ENCODE measurements around the gene ASXL1. TPM values are rescaled to one million over a fixed set of nuclear protein-coding genes. Genes with fewer than 3 reads are reported as not detected.
"Not testable (repeated sequence)": the region's sequence is repeated elsewhere in the genome, so short reads cannot be mapped to it uniquely, and the experiment has no call there.

ASXL1 gene
- polyA plus RNA-seq, 1 donor (not counting 4 experiments of a cell fraction or from before 2014, with no cell fraction given), result 20.0 TPM

- no peak overlapping the region for H3K4me2 ChIP-seq (ENCODE audit: control insufficient read depth, extremely low read depth, insufficient read depth, low read depth, low read length)
- dilution Hi-C loops (cut with MboI; ENCODE audit: extremely low pct_ligation_motif_present, low sequenced_read_pairs), result no loop called here
These were observed 24.2 kb downstream of the ASXL1 start for GRCh38 chr20:32382102-32382950.

GRCh38 chr20:32383441-32383840 is 25.3 kb downstream of the ASXL1 start:
- peaks cover 15% of the 10 kb centered on the region for H3K79me2 ChIP-seq (ENCODE audit: control insufficient read depth, insufficient read depth, low read length)
- H3K9ac ChIP-seq (ENCODE audit: control insufficient read depth, extremely low read depth, insufficient read depth, low read length); H3K36me3 ChIP-seq (ENCODE audit: control insufficient read depth in 2 of 2, extremely low read depth in 1 of 2, insufficient read depth in 2 of 2, low read length in 2 of 2); H2AFZ ChIP-seq (ENCODE audit: control insufficient read depth, low read length); H3K4me1 ChIP-seq (ENCODE audit: control insufficient read depth, extremely low read depth, insufficient read depth, low read length); H3K27ac ChIP-seq (ENCODE audit: control insufficient read depth, insufficient read depth, low read length); H3K9me3 ChIP-seq (ENCODE audit: control insufficient read depth, low read depth, low read length); H4K20me1 ChIP-seq (ENCODE audit: control insufficient read depth, extremely low read depth, insufficient read depth, low read length); H3K9me1 ChIP-seq (ENCODE audit: control insufficient read depth, extremely low read depth, insufficient read depth, low read length); H3K27me3 ChIP-seq (ENCODE audit: control insufficient read depth, extremely low read depth, insufficient read depth, low read length); H3K4me3 ChIP-seq (ENCODE audit: control insufficient read depth in 2 of 3, extremely low read depth in 1 of 3, insufficient read depth in 2 of 3, low read depth in 1 of 3, low read length in 3 of 3); FAIRE-seq; H3K4me2 ChIP-seq (ENCODE audit: control insufficient read depth, extremely low read depth, insufficient read depth, low read depth, low read length); DNase-seq (ENCODE audit: low read depth, low spot score); dilution Hi-C loops (cut with MboI; ENCODE audit: extremely low pct_ligation_motif_present, low sequenced_read_pairs): not testable (repeated sequence)

More at GRCh38 chr20:32382102-32382950, 24.2 kb downstream of the ASXL1 start:
- Histone ChIP-seq H3K36me3 (ENCODE audit: control insufficient read depth in 2 of 2, extremely low read depth in 1 of 2, insufficient read depth in 2 of 2, low read length in 2 of 2) (peaks cover 0 to 1% of the 10 kb centered on the region in 2 experiments), H4K20me1 (ENCODE audit: control insufficient read depth, extremely low read depth, insufficient read depth, low read length) (no peaks in the 10 kb centered on the region), H3K4me3 (ENCODE audit: control insufficient read depth in 2 of 3, extremely low read depth in 1 of 3, insufficient read depth in 2 of 3, low read depth in 1 of 3, low read length in 3 of 3) (no peak overlapping the region), H3K4me1 (ENCODE audit: control insufficient read depth, extremely low read depth, insufficient read depth, low read length) (no peaks in the 10 kb centered on the region), H3K79me2 (ENCODE audit: control insufficient read depth, insufficient read depth, low read length) (peaks cover 11% of the 10 kb centered on the region), H3K9me1 (ENCODE audit: control insufficient read depth, extremely low read depth, insufficient read depth, low read length) (no peaks in the 10 kb centered on the region), H3K27me3 (ENCODE audit: control insufficient read depth, extremely low read depth, insufficient read depth, low read length) (no peaks in the 10 kb centered on the region), H3K9me3 (ENCODE audit: control insufficient read depth, low read depth, low read length) (no peaks in the 10 kb centered on the region), H3K27ac (ENCODE audit: control insufficient read depth, insufficient read depth, low read length) (no peak overlapping the region), H2AFZ (ENCODE audit: control insufficient read depth, low read length) (no peak overlapping the region), H3K9ac (ENCODE audit: control insufficient read depth, extremely low read depth, insufficient read depth, low read length) (no peak overlapping the region)
- no peak for FAIRE-seq
- TF ChIP-seq, protein P1, sequence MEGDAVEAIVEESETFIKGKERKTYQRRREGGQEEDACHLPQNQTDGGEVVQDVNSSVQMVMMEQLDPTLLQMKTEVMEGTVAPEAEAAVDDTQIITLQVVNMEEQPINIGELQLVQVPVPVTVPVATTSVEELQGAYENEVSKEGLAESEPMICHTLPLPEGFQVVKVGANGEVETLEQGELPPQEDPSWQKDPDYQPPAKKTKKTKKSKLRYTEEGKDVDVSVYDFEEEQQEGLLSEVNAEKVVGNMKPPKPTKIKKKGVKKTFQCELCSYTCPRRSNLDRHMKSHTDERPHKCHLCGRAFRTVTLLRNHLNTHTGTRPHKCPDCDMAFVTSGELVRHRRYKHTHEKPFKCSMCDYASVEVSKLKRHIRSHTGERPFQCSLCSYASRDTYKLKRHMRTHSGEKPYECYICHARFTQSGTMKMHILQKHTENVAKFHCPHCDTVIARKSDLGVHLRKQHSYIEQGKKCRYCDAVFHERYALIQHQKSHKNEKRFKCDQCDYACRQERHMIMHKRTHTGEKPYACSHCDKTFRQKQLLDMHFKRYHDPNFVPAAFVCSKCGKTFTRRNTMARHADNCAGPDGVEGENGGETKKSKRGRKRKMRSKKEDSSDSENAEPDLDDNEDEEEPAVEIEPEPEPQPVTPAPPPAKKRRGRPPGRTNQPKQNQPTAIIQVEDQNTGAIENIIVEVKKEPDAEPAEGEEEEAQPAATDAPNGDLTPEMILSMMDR (optimal IDR thresholded peaks at IDR 0.05 in 1 of 3, IDR thresholded peaks at IDR 0.05 in 1 of 3, conservative IDR thresholded peaks at IDR 0.05 in 1 of 3; ENCODE audit: extremely low read depth in 1 of 3, insufficient read depth in 2 of 3, low read length in 3 of 3), result no peak
- TF ChIP-seq EZH2 (IDR thresholded peaks at IDR 0.05; ENCODE audit: low read length), result no peak
- no peak for DNase-seq (ENCODE audit: low read depth, low spot score)

Data from keratinocyte (primary cell).